HepG2 (cell line): ENCODE measurements around the gene SNAP23. TPM values are rescaled to one million over a fixed set of nuclear protein-coding genes. Genes with fewer than 3 reads are reported as not detected.

Source experiments
- ATAC-seq: fragments of 200-7000 bp; cut with Tn5 transposase; 3 replicates; pipeline ENCODE4 v1.9.1; 2020; ENCODE audit warnings: mild to moderate bottlenecking, moderate library complexity
- BruUV-seq: library from RNA; stranded (reverse); fragments of 400-500 nt; replicated peaks from 2 replicates; lab custom pipeline; 2021; lab: Mats Ljungman, UMichigan
- CTCF ChIA-PET: fragments of 300-600 bp; formaldehyde crosslinking; extraction: SDS; loops from one replicate; lab custom pipeline; 2021; ENCODE audit warnings: low total read pairs, inconsistent platforms, low intra/inter-chr PET ratio; lab: Yijun Ruan, JAX
- POLR2A ChIA-PET: fragments of 350-600 bp; sonication (Branson Sonifier 250); formaldehyde crosslinking; loops from one replicate; lab custom pipeline; 2020; ENCODE audit warnings: antibody characterized with exemption, inconsistent platforms; lab: Yijun Ruan, JAX
- DNase-seq: peaks from one replicate; pipeline ENCODE4 v3.0.0-alpha.2; 2015; ENCODE audit warnings: low spot score
- FAIRE-seq: peaks from 3 replicates; lab custom pipeline; 2011; peaks lifted over from hg19 to GRCh38; lab: Jason Lieb, UNC
- H2AFZ ChIP-seq: one replicate; pipeline ENCODE4 v1.6.1; 2011; ENCODE audit warnings: low read length, inconsistent platforms
- H3K27ac ChIP-seq: fragments of 300-600 bp; 3 replicates; pipeline ENCODE4 v1.8.0; 2011; ENCODE audit warnings: mixed run types, mild to moderate bottlenecking, mixed read lengths, low read length, inconsistent platforms; ENCODE audit not compliant: insufficient read depth; ENCODE audit errors: extremely low read length
- H3K27me3 ChIP-seq, 2 experiments: fragments of 200-600 bp in 1 of 2; 2 replicates in 1 of 2; 3 replicates in 1 of 2; pipeline versions ENCODE4 v1.6.0 to v1.8.0; 2011; ENCODE audit warnings: low read length in 2 of 2, mild to moderate bottlenecking in 2 of 2, moderate library complexity in 2 of 2, inconsistent platforms in 1 of 2; ENCODE audit not compliant: insufficient read depth in 2 of 2, control insufficient read depth in 1 of 2
- H3K36me3 ChIP-seq, 2 experiments: fragments of 200-600 bp in 1 of 2; replicated peaks in 1 of 2; 2 replicates in 1 of 2; 3 replicates in 1 of 2; pipeline versions ENCODE4 v1.5.1 to v1.8.0; 2011; ENCODE audit warnings: low read length in 2 of 2, inconsistent platforms in 1 of 2; ENCODE audit not compliant: insufficient read depth in 2 of 2, control insufficient read depth in 1 of 2
- H3K4me1 ChIP-seq: 2 replicates; pipeline ENCODE4 v1.5.1; 2012; ENCODE audit warnings: low read length, inconsistent platforms; ENCODE audit not compliant: insufficient read depth
- H3K4me2 ChIP-seq: 2 replicates; pipeline ENCODE4 v1.6.0; 2011; ENCODE audit warnings: low read depth, low read length, inconsistent platforms
- H3K4me3 ChIP-seq, 3 experiments: fragments of 200-600 bp in 1 of 3; sonication (generic), shearing (Covaris generic) in 1 of 3; replicated peaks in 1 of 3; 2 replicates each; pipeline ENCODE4 v1.5.1; 2011 to 2016; ENCODE audit warnings: low read length in 3 of 3, inconsistent platforms in 2 of 3, low read depth in 2 of 3, mild to moderate bottlenecking in 2 of 3, control low read depth in 1 of 3, mixed read lengths in 1 of 3; ENCODE audit not compliant: insufficient read depth in 1 of 3
- H3K79me2 ChIP-seq: one replicate; pipeline ENCODE4 v1.6.1; 2011; ENCODE audit warnings: low read length, inconsistent platforms; ENCODE audit not compliant: insufficient read depth
- H3K9ac ChIP-seq: 2 replicates; pipeline ENCODE4 v1.6.0; 2011; ENCODE audit warnings: mild to moderate bottlenecking, low read depth, low read length, inconsistent platforms; ENCODE audit not compliant: insufficient read depth
- H3K9me3 ChIP-seq: 2 replicates; pipeline ENCODE4 v1.5.1; 2012; ENCODE audit warnings: mild to moderate bottlenecking, low read length
- H4K20me1 ChIP-seq: 2 replicates; pipeline ENCODE4 v1.6.0; 2011; ENCODE audit warnings: inconsistent platforms, mild to moderate bottlenecking, low read length, moderate library complexity; ENCODE audit not compliant: insufficient read depth
- KDM2A ChIP-seq: sonication (generic); formaldehyde crosslinking; IDR thresholded peaks from 2 replicates; pipeline ENCODE4 v1.4.0; 2020; ENCODE audit warnings: low read depth, missing genetic modification reagents, borderline replicate concordance
- SNAPC4 ChIP-seq: sonication (generic); formaldehyde crosslinking; IDR thresholded peaks from 2 replicates; pipeline ENCODE4 v1.4.0; 2020; ENCODE audit warnings: mild to moderate bottlenecking, missing genetic modification reagents
- TARDBP ChIP-seq: sonication (generic); formaldehyde crosslinking; IDR thresholded peaks from 2 replicates; pipeline ENCODE4 v1.8.0; 2022; ENCODE audit warnings: mild to moderate bottlenecking, missing genetic modification reagents
- TOE1 ChIP-seq: sonication (generic); formaldehyde crosslinking; IDR thresholded peaks from 2 replicates; pipeline ENCODE4 v1.4.0; 2020; ENCODE audit warnings: mild to moderate bottlenecking, missing genetic modification reagents
- ZBTB43 ChIP-seq: sonication (generic); formaldehyde crosslinking; conservative IDR thresholded peaks from 2 replicates; pipeline ENCODE4 v1.4.0; 2020; ENCODE audit warnings: missing genetic modification reagents
- ZFP36L2 ChIP-seq: sonication (generic); formaldehyde crosslinking; IDR thresholded peaks from 2 replicates; pipeline ENCODE4 v1.4.0; 2020; ENCODE audit warnings: missing genetic modification reagents
- ZFP37 ChIP-seq: sonication (generic); formaldehyde crosslinking; IDR thresholded peaks from 2 replicates; pipeline ENCODE4 v1.4.0; 2020; ENCODE audit warnings: missing genetic modification reagents, borderline replicate concordance
- ZNF451 ChIP-seq: sonication (generic); formaldehyde crosslinking; IDR thresholded peaks from 2 replicates; pipeline ENCODE4 v1.5.0; 2020; ENCODE audit warnings: mild to moderate bottlenecking, missing genetic modification reagents
- ZNF460 ChIP-seq: sonication (generic); formaldehyde crosslinking; IDR thresholded peaks from 2 replicates; pipeline ENCODE4 v1.5.1; 2020; ENCODE audit warnings: missing genetic modification reagents, mild to moderate bottlenecking, borderline replicate concordance
- ZNF614 ChIP-seq: IDR thresholded peaks from 2 replicates; pipeline ENCODE4 v1.6.1; 2018; ENCODE audit warnings: missing biosample characterization, missing genetic modification reagents, inconsistent platforms, borderline replicate concordance
- WGBS: methylation state at CpG from one replicate; pipeline ENCODE4 v1.1.6; 2017; ENCODE audit warnings: low lambda C conversion rate; 5-methylcytosine and 5-hydroxymethylcytosine counted together
- in situ Hi-C: cut with HindIII; loops from 2 replicates; pipeline ENCODE4 v1.10.0; 2017; ENCODE audit warnings: low pct_unique_long_range_greater_than_20kb; ENCODE audit not compliant: extremely low pct_ligation_motif_present
- intact Hi-C: fragments of 100-400 bp; cut with micrococcal nuclease; formaldehyde crosslinking; loops from one replicate; pipeline ENCODE4 v1.10.0; 2022; ENCODE audit not compliant: unreplicated experiment
- polyA plus RNA-seq, 8 experiments: library from polyadenylated mRNA; depleted of rRNA in 3 of 8; stranded (reverse) in 7 of 8; unstranded in 1 of 8; fragments of >200 nt; fragmentation: Illumina TruSeq in 4 of 8; extraction: Trizol in 4 of 8; gene quantifications; 2 replicates each; pipeline versions ENCODE4 v1.2.1 to v1.2.3, GENCODE V29; 2011 to 2016; ENCODE audit warnings: low read depth in 4 of 8, missing spikeins in 1 of 8, mixed read lengths in 1 of 8; ENCODE audit not compliant: insufficient read depth in 1 of 8
- total RNA-seq, 5 experiments: library from RNA; depleted of rRNA; stranded (reverse); fragments of >200 nt; fragmentation: Illumina TruSeq; extraction: Trizol; gene quantifications; 2 replicates each; pipeline ENCODE4 v1.2.3, GENCODE V29; 2016; ENCODE audit warnings: low read depth in 1 of 5

SNAP23 gene
- total and polyA plus RNA-seq, 2 of the 13 experiments (the other 11 are each of a cell fraction or from before 2014, with no cell fraction given) = 37.0 to 101 TPM

GRCh38 chr15:42448281-42448680 is 47.2 kb upstream of the SNAP23 start:
- CTCF ChIA-PET = no interaction called here
- POLR2A ChIA-PET = no interaction called here
- no peak for ATAC-seq
- no peaks in the 10 kb centered on the region for H3K79me2 ChIP-seq
- H3K27me3 ChIP-seq = no peaks in the 10 kb centered on the region
- TF ChIP-seq TARDBP = no peak
- no peak for TF ChIP-seq KDM2A (CRISPR knock-in tag)
- no peak for TF ChIP-seq ZNF451 (CRISPR knock-in tag)
- no peak for TF ChIP-seq ZBTB43
- TF ChIP-seq ZNF614 (CRISPR knock-in tag) = no peak
- no peak for TF ChIP-seq TOE1 (CRISPR knock-in tag)
- TF ChIP-seq ZFP37 (CRISPR knock-in tag) = no peak
- no peak for TF ChIP-seq ZNF460 (CRISPR knock-in tag)
- TF ChIP-seq SNAPC4 (CRISPR knock-in tag) = no peak
- no peak for TF ChIP-seq ZFP36L2
- TF ChIP-seq, all 625 proteins: peak for 0
- H3K4me1 ChIP-seq = no peaks in the 10 kb centered on the region
- no peak overlapping the region for H3K9ac ChIP-seq
- H4K20me1 ChIP-seq = no peaks in the 10 kb centered on the region
- no peaks in the 10 kb centered on the region for H3K9me3 ChIP-seq
- H3K4me2 ChIP-seq = no peak overlapping the region
- WGBS = 95% methylated on average over 6 of the region's 6 CpGs
- FAIRE-seq = no peak
- in situ Hi-C loops = no loop called here
- no peak overlapping the region for H3K4me3 ChIP-seq
- H3K36me3 ChIP-seq = peaks cover 16 to 65% of the 10 kb centered on the region in 2 experiments
- no peak for DNase-seq
- no TSS peak for BruUV-seq
- intact Hi-C loops = no loop called here
- no peak overlapping the region for H2AFZ ChIP-seq
- no peak overlapping the region for H3K27ac ChIP-seq
